HEK293 (cell line): ENCODE results near the gene HSF5.

Experiments
- BCL11A ChIP-seq: fragments of 450-650 bp; formaldehyde crosslinking; IDR thresholded peaks from 2 replicates; pipeline ENCODE4 v1.5.1; 2016; ENCODE audit warnings: low read depth, missing biosample characterization, missing genetic modification characterization
- GLIS2 ChIP-seq: fragments of 450-650 bp; formaldehyde crosslinking; IDR thresholded peaks from 2 replicates; pipeline ENCODE4 v1.5.1; 2016; ENCODE audit warnings: missing biosample characterization, missing genetic modification characterization
- KLF16 ChIP-seq: fragments of 450-650 bp; formaldehyde crosslinking; IDR thresholded peaks from 2 replicates; pipeline ENCODE4 v1.5.1; 2017; ENCODE audit warnings: missing biosample characterization, missing genetic modification characterization
- REPIN1 ChIP-seq: fragments of 450-650 bp; formaldehyde crosslinking; IDR thresholded peaks from 2 replicates; pipeline ENCODE4 v1.5.1; 2017; ENCODE audit warnings: missing biosample characterization, missing genetic modification characterization, low read depth
- SP3 ChIP-seq: fragments of 450-650 bp; formaldehyde crosslinking; IDR thresholded peaks from 2 replicates; pipeline ENCODE4 v1.5.1; 2016; ENCODE audit warnings: missing biosample characterization, missing genetic modification characterization
- ZBTB1 ChIP-seq: fragments of 450-650 bp; formaldehyde crosslinking; IDR thresholded peaks from 2 replicates; pipeline ENCODE4 v1.5.1; 2016; ENCODE audit warnings: missing biosample characterization, missing genetic modification characterization
- ZBTB11 ChIP-seq: fragments of 450-650 bp; formaldehyde crosslinking; conservative IDR thresholded peaks from 2 replicates; pipeline ENCODE4 v1.5.1; 2016; ENCODE audit warnings: low read depth, missing biosample characterization, missing genetic modification characterization
- ZBTB26 ChIP-seq: fragments of 450-650 bp; formaldehyde crosslinking; optimal IDR thresholded peaks from 2 replicates; pipeline ENCODE3; 2016; ENCODE audit warnings: missing biosample characterization, mild to moderate bottlenecking, missing genetic modification characterization
- ZBTB8A ChIP-seq: fragments of 450-650 bp; formaldehyde crosslinking; IDR thresholded peaks from 2 replicates; pipeline ENCODE4 v1.5.1; 2016; ENCODE audit warnings: missing biosample characterization, missing genetic modification characterization
- ZNF121 ChIP-seq: fragments of 450-650 bp; formaldehyde crosslinking; IDR thresholded peaks from 2 replicates; pipeline ENCODE4 v1.5.1; 2016; ENCODE audit warnings: missing biosample characterization, missing genetic modification characterization
- ZNF140 ChIP-seq: fragments of 450-650 bp; formaldehyde crosslinking; IDR thresholded peaks from 2 replicates; pipeline ENCODE4 v1.5.1; 2016; ENCODE audit warnings: missing biosample characterization, missing genetic modification characterization
- ZNF157 ChIP-seq: fragments of 450-650 bp; formaldehyde crosslinking; IDR thresholded peaks from 2 replicates; pipeline ENCODE4 v1.5.1; 2016; ENCODE audit warnings: missing biosample characterization, missing genetic modification characterization
- ZNF214 ChIP-seq: fragments of 450-650 bp; formaldehyde crosslinking; IDR thresholded peaks from 2 replicates; pipeline ENCODE4 v1.5.1; 2017; ENCODE audit warnings: missing biosample characterization, mild to moderate bottlenecking, missing genetic modification characterization, borderline replicate concordance
- ZNF24 ChIP-seq: fragments of 450-650 bp; formaldehyde crosslinking; IDR thresholded peaks from 2 replicates; pipeline ENCODE4 v1.5.1; 2016; ENCODE audit warnings: missing biosample characterization, missing genetic modification characterization
- ZNF274 ChIP-seq, 2 experiments: fragments of 200-500 bp in 1 of 2; fragments of 450-650 bp in 1 of 2; sonication (Bioruptor generic) in 1 of 2; formaldehyde crosslinking in 1 of 2; IDR thresholded peaks; 2 replicates each; pipeline versions ENCODE4 v1.5.1 to v1.6.1; 2014 to 2016; ENCODE audit warnings: borderline replicate concordance in 1 of 2, inconsistent platforms in 1 of 2, low read length in 1 of 2, missing biosample characterization in 1 of 2, missing genetic modification characterization in 1 of 2
- ZNF324 ChIP-seq: fragments of 450-650 bp; formaldehyde crosslinking; IDR thresholded peaks from 2 replicates; pipeline ENCODE4 v1.5.1; 2016; ENCODE audit warnings: missing biosample characterization, missing genetic modification characterization
- ZNF426 ChIP-seq: fragments of 450-650 bp; formaldehyde crosslinking; IDR thresholded peaks from 2 replicates; pipeline ENCODE4 v1.5.1; 2017; ENCODE audit warnings: missing biosample characterization, missing genetic modification characterization, mild to moderate bottlenecking, inconsistent platforms, moderate library complexity
- ZNF433 ChIP-seq: fragments of 450-650 bp; formaldehyde crosslinking; IDR thresholded peaks from 2 replicates; pipeline ENCODE4 v1.5.1; 2016; ENCODE audit warnings: missing biosample characterization, missing genetic modification characterization, low read depth
- ZNF501 ChIP-seq: fragments of 450-650 bp; formaldehyde crosslinking; IDR thresholded peaks from 2 replicates; pipeline ENCODE4 v1.5.1; 2016; ENCODE audit warnings: missing biosample characterization, missing genetic modification characterization
- ZNF521 ChIP-seq: fragments of 450-650 bp; formaldehyde crosslinking; IDR thresholded peaks from 2 replicates; pipeline ENCODE4 v1.5.1; 2017; ENCODE audit warnings: missing biosample characterization, mild to moderate bottlenecking, missing genetic modification characterization
- ZNF529 ChIP-seq: fragments of 450-650 bp; formaldehyde crosslinking; IDR thresholded peaks from 2 replicates; pipeline ENCODE4 v1.5.1; 2017; ENCODE audit warnings: missing genetic modification characterization, missing biosample characterization; ENCODE audit not compliant: insufficient replicate concordance
- ZNF561 ChIP-seq: fragments of 450-650 bp; IDR thresholded peaks from 2 replicates; pipeline ENCODE4 v1.5.1; 2018; ENCODE audit warnings: missing biosample characterization, missing genetic modification characterization, borderline replicate concordance
- ZNF571 ChIP-seq: fragments of 450-650 bp; formaldehyde crosslinking; IDR thresholded peaks from 2 replicates; pipeline ENCODE4 v1.5.0; 2017; ENCODE audit warnings: missing biosample characterization, missing genetic modification characterization
- ZNF596 ChIP-seq: fragments of 450-650 bp; IDR thresholded peaks from 2 replicates; pipeline ENCODE4 v1.5.0; 2018; ENCODE audit warnings: missing biosample characterization, mild to moderate bottlenecking, missing genetic modification characterization, moderate library complexity
- ZNF600 ChIP-seq: fragments of 450-650 bp; formaldehyde crosslinking; IDR thresholded peaks from 2 replicates; pipeline ENCODE4 v1.5.1; 2016; ENCODE audit warnings: missing biosample characterization, missing genetic modification characterization
- ZNF621 ChIP-seq: fragments of 450-650 bp; formaldehyde crosslinking; IDR thresholded peaks from 2 replicates; pipeline ENCODE4 v1.5.1; 2017; ENCODE audit warnings: missing biosample characterization, missing genetic modification characterization
- ZNF624 ChIP-seq: fragments of 450-650 bp; formaldehyde crosslinking; IDR thresholded peaks from 2 replicates; pipeline ENCODE4 v1.5.1; 2017; ENCODE audit warnings: missing biosample characterization, missing genetic modification characterization
- ZNF629 ChIP-seq: fragments of 450-650 bp; formaldehyde crosslinking; IDR thresholded peaks from 2 replicates; pipeline ENCODE4 v1.5.1; 2017; ENCODE audit warnings: missing biosample characterization, missing genetic modification characterization
- ZNF660 ChIP-seq: fragments of 450-650 bp; IDR thresholded peaks from 2 replicates; pipeline ENCODE4 v1.5.1; 2018; ENCODE audit warnings: missing biosample characterization, mild to moderate bottlenecking, missing genetic modification characterization
- ZNF776 ChIP-seq: fragments of 450-650 bp; formaldehyde crosslinking; IDR thresholded peaks from 2 replicates; pipeline ENCODE4 v1.5.0; 2017; ENCODE audit warnings: missing biosample characterization, missing genetic modification characterization, borderline replicate concordance
- ZNF843 ChIP-seq: fragments of 450-650 bp; formaldehyde crosslinking; IDR thresholded peaks from 2 replicates; pipeline ENCODE4 v1.5.1; 2016; ENCODE audit warnings: missing biosample characterization, missing genetic modification characterization
- TF ChIP-seq, protein P1 (sequence below): fragments of 450-650 bp; formaldehyde crosslinking; IDR thresholded peaks from 2 replicates; pipeline ENCODE4 v1.5.1; 2017; ENCODE audit warnings: missing biosample characterization, mild to moderate bottlenecking, missing genetic modification characterization, moderate library complexity
- TF ChIP-seq, protein P2 (sequence below): fragments of 450-650 bp; formaldehyde crosslinking; IDR thresholded peaks from 2 replicates; pipeline ENCODE4 v1.5.1; 2016; ENCODE audit warnings: missing biosample characterization, missing genetic modification characterization, low read depth

Gene HSF5

GRCh38 chr17:58391302-58391984, 96.8 kb downstream of the HSF5 start (continued):
- TF ChIP-seq ZNF501 (tag by site-specific recombination) = peak; percentile 71
- TF ChIP-seq REPIN1 (tag by site-specific recombination) = no peak
- no peak for TF ChIP-seq ZNF433
- no peak for TF ChIP-seq ZNF571
- no peak for TF ChIP-seq ZNF521 (tag by site-specific recombination)
- TF ChIP-seq ZNF624 (tag by site-specific recombination) = no peak
- peak; percentile 85 for TF ChIP-seq ZBTB8A (tag by site-specific recombination)
- TF ChIP-seq ZNF629 (tag by site-specific recombination) = peak; percentile 91
- no peak for TF ChIP-seq ZNF529
- TF ChIP-seq ZNF596 (tag by site-specific recombination) = peak; percentile 83
- TF ChIP-seq ZNF157 = no peak
- TF ChIP-seq ZNF214 = no peak; the same call in 1 of the 2 replicates
- TF ChIP-seq KLF16 (tag by site-specific recombination) = 0 out of 2 replicates have a peak, but pooled peaks have one; percentile 34
- TF ChIP-seq ZNF776 = no peak; the same call in 1 of the 2 replicates
- no peak for TF ChIP-seq ZNF140 (tag by site-specific recombination)
- TF ChIP-seq ZNF426 (tag by site-specific recombination) = no peak
- TF ChIP-seq SP3 (tag by site-specific recombination) = no peak
- peak; percentile 92 for TF ChIP-seq GLIS2 (tag by site-specific recombination)
- TF ChIP-seq ZNF324 (tag by site-specific recombination) = peak; percentile 79; the same call in 1 of the 2 replicates
- no peak for TF ChIP-seq ZNF274 (IDR thresholded peaks at IDR 0.05; ENCODE audit: low read length)
- no peak for TF ChIP-seq ZNF274 (tag by site-specific recombination; IDR thresholded peaks at IDR 0.05; ENCODE audit: borderline replicate concordance)
- TF ChIP-seq, protein P1, sequence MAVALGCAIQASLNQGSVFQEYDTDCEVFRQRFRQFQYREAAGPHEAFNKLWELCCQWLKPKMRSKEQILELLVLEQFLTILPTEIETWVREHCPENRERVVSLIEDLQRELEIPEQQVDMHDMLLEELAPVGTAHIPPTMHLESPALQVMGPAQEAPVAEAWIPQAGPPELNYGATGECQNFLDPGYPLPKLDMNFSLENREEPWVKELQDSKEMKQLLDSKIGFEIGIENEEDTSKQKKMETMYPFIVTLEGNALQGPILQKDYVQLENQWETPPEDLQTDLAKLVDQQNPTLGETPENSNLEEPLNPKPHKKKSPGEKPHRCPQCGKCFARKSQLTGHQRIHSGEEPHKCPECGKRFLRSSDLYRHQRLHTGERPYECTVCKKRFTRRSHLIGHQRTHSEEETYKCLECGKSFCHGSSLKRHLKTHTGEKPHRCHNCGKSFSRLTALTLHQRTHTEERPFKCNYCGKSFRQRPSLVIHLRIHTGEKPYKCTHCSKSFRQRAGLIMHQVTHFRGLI (tag by site-specific recombination) = peak; percentile 60; the same call in 1 of the 2 replicates
- TF ChIP-seq ZNF843 (tag by site-specific recombination) = peak; percentile 95
- TF ChIP-seq ZNF561 (tag by site-specific recombination) = peak; percentile 97
- TF ChIP-seq, protein P2, sequence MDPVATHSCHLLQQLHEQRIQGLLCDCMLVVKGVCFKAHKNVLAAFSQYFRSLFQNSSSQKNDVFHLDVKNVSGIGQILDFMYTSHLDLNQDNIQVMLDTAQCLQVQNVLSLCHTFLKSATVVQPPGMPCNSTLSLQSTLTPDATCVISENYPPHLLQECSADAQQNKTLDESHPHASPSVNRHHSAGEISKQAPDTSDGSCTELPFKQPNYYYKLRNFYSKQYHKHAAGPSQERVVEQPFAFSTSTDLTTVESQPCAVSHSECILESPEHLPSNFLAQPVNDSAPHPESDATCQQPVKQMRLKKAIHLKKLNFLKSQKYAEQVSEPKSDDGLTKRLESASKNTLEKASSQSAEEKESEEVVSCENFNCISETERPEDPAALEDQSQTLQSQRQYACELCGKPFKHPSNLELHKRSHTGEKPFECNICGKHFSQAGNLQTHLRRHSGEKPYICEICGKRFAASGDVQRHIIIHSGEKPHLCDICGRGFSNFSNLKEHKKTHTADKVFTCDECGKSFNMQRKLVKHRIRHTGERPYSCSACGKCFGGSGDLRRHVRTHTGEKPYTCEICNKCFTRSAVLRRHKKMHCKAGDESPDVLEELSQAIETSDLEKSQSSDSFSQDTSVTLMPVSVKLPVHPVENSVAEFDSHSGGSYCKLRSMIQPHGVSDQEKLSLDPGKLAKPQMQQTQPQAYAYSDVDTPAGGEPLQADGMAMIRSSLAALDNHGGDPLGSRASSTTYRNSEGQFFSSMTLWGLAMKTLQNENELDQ (tag by site-specific recombination) = no peak
- peak; percentile 94 for TF ChIP-seq ZNF600 (tag by site-specific recombination)
- no peak for TF ChIP-seq ZBTB11 (tag by site-specific recombination)
- TF ChIP-seq ZNF621 = no peak
- peak; percentile 97 for TF ChIP-seq ZNF24 (tag by site-specific recombination)
- peak; percentile 99 for TF ChIP-seq ZNF660 (tag by site-specific recombination)
- 0 out of 2 replicates have a peak, but pooled peaks have one; percentile 36 for TF ChIP-seq ZBTB1 (tag by site-specific recombination)
- TF ChIP-seq BCL11A = peak; percentile 80
- no peak for TF ChIP-seq ZBTB26 (tag by site-specific recombination)
- TF ChIP-seq ZNF121 = no peak; the same call in 1 of the 2 replicates
